M059J (cell line): ENCODE measurements around the gene AGRN. TPM values are rescaled to one million over a fixed set of nuclear protein-coding genes. Genes with fewer than 3 reads are reported as not detected.
"Not testable (repeated sequence)": the region's sequence is repeated elsewhere in the genome, so short reads cannot be mapped to it uniquely, and the experiment has no call there.

Experiments used
- DNase-seq: peaks from one replicate; pipeline ENCODE4 v3.0.0-alpha.2; 2012; ENCODE audit warnings: low read depth
- total RNA-seq: library from RNA; depleted of rRNA; stranded (reverse); fragments of >200 nt; shearing (Covaris generic); gene quantifications from 2 replicates; pipeline ENCODE4 v1.2.3, GENCODE V29; 2014

Gene AGRN
- total RNA-seq, 1 experiment from 2014 or later, result 282 TPM

DNA sequence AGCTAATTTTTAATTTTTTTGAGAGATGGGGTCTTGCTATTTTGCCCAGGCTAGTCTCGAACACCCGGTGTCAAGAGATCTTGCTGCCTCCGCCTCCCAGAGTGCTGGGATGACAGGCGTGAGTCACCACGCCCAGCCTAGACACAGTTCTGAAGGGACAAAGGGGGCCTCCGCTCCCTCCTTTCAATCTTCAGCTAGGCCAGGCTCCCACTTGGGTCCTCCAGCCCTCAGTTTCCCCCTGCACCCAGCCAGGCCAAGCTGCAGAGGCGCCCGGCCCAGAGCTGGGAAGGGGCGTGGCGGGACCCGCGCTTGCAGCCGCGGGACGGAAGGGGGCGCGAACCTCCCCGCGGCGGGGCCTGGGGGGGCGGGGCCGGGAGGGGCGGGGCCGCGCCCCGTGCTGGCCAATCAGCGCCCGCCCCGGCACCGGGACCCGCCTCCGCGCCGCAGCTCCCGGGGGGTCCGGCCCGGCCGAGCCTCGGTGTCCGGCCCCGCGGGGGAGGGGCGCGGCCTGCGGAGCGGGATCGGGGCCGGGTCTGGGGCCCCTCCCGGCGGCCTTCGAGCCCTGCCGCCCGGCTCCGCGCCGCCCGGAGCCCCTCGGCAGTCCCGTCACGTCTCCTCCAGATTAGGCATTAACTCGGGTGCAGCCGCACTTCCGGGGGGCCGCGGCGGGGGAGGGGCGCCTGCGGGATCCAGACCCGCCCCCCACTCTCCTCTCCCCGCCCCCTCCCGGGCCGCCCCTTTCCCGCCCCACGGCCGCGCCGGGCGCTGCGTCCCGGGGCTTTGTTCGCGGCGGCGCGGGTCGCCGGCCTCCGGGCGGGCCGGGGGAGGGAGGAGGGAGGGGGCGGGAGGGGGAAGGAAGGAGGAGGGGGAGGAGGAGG is 559 bp upstream of the AGRN start:
- peak; percentile 83 for DNase-seq

GRCh38 chr1:1020415-1021009 is 592 bp downstream of the AGRN start:
- peak; percentile 46 for DNase-seq

DNA sequence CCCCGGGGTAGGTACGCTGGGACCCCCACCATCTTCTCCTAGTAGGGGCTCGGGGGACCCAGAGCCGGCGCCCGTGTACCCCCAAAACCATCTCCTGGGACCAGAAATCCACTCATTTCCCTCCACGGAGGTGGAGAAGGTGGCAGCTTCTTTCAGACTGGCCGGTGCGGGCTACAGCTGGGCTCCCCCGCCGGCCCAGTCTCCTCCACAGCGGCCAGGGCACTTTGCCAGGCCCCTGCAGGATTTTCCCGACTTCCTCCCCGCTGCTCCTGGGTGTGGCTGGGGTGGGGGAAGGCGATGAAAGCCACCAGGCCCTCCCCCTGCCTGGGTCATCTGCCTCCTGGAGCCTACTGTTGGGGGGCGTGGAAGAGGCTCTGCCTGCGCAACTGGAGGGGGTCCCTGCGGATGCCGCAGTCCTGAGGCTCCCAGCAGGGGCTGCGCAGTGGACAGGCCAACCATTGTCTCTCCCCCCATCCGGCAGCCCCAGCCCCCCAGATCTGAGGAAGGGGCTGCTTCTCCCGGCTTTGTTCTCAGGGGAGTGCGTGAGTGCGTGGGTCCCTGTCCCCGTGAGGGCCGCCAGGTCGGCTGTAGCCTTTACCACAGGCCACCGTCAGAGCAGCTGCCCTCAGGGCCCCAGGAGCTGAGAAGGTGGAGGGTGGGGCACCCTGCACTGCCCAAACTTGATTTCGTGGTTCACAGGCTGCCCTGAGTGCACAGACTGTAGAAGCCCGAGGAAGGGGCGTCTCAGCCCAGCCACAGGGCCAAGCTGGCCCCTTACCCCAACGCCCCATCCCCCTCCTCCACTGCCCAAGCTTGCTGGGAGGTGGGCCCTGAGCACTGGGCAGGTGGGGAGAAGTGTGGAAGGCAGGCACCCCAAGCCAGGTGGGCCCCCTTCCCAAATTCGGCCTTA is 1.3 kb downstream of the AGRN start:
- DNase-seq, result peak; percentile 86

- peak; percentile 90 for DNase-seq
Observed at GRCh38 chr1:1021920-1022259, 2.0 kb downstream of the AGRN start.

DNA sequence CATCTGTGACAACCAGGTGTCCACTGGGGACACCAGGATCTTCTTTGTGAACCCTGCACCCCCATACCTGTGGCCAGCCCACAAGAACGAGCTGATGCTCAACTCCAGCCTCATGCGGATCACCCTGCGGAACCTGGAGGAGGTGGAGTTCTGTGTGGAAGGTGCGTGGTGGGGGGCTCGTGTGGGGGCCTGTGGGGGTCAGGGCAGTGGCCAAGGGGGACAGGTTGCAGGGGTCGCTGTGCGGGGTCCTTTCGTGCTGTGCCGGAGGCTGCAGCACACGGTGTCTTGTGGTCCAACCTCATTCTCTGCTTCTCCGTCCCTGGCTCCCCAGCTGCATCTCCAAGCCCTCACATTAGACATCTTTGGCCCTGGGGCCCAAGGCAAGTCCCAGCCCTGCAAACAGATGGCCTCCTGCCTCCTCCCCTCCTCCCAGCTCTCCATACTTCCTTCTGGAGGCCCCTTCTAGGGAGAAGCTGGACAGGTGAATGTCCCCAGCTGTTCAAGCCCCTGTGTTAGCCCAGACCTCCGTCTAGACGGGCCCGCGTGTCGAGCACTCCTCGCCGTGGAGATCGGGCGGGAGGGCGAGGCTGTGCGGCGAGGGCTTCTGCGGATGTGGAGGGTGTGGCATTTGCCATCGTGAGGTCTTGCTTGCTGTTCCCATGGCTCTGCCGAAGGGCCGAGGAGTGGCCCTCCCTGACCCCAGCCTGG is 2.5 kb downstream of the AGRN start:
- no peak for DNase-seq

GRCh38 chr1:1023700-1024099 is 3.8 kb downstream of the AGRN start:
- no peak for DNase-seq

DNA sequence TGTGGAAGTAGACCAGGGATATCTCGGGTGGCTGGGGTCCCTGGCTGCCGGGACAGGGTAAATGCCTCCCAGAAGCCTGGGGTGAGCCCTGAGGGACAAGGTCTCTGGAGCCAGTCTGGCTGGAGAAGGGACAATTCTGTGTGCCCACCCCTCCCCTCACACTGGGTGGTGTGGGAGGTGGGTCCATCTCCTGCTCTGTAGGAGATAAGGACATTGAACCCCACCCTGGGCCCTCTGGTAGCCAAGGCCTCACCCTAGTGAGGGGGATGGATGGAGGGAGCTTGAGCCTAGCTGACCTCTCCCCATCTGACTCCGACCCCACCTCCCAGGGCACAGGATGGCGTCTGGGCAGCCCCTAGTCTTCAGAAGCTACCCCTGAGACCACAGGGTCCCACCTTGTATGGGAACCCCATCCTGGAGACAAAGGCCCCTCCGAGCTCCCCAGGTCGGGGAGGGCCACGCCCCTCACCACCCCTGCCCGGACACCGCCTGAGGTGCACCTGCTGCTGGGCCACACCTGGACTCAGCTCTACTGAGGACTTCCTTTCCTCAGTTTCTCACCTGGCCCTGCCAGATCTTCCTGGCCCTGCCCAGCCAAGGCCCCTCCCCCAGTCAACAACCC is 4.3 kb downstream of the AGRN start:
- no peak for DNase-seq

DNA sequence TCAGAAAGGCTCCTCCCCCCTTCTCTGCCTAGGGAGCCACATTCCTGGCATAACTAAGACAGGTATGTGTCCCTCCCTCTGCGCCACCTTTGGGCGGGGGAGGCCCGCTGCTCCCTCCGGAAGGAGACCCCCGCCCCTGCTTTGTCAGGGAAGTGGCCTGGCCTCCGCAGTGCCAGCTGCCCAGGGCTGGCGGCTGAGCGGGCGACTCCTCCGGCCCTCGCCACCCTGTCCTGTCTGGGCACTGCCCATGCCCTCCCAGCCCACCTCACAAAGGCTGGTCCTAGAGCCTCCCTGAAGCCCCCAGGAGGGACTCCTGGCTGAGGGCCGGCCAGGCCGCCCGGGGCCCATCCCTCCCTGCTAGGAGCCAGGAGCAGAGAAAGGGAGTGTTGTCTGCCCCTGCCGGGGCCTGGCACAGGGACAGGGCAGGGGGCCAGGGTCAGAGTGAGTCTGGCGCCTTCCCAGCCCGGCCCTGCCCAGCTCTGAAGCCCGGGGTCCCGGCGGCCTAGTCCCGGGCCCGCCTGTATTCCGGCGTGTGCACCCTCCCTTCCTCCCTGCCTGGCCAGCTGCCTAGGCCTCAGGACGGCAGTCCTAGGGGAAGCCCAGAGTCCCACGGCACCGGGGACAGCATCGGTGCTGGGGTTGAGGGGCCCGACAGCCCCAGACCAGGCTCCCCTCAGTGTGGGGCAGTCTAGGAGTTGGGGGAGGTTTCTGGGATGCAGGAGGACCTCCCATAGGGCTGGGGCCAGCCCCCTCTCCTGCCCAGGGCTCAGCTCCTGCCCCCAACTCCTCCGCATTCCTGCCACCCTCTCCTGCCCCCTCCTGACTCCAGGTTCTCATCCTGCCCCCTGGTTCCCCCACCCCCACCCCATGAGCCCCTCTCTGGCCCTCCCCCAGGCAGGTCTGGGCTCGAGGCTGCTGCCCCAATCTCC is 5.1 kb downstream of the AGRN start:
- peak; percentile 80 for DNase-seq

DNA sequence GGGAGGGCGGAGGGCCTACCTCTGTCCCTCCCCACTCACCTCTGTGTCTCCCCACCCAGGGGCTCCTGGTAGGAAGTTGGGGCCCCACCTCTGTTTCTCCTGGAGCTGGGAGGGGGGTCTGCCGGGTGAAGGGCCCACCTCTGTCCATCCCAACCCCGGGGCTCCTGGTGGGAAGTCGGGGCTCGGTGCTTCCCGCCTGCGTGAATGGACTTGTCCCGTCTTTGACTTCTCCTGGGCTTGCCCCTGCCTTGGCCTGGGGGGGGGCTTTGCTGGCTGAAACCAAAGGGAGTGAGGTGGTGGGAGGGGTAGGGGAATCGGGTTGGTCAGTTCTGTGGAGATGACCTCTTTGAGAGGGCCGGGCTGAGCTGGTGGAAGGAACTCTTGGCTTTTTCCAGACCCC is 5.8 kb downstream of the AGRN start:
- no peak for DNase-seq

- DNase-seq, result no peak
Observed at GRCh38 chr1:1026599-1027413, 6.9 kb downstream of the AGRN start.

DNA sequence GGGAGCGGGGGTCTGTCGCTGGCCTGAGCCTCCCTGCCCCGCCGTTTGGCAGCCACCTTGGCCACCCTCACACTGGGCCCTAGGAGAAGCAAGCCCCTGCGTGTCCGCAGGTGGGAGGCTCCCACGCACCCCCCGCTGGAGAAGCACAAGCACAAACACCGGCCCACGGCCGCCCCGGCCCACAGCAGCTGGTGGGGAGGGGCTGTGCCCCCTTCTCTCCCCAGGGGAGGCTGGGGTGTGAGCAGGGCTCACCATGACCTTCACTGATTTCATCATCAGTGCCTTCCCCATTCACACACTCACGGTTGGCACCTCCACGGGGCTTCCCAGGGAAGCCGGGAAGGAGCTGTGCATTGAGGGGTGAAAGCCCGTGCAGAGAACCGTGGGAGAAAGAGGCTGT is 7.9 kb downstream of the AGRN start:
- no peak for DNase-seq

DNA sequence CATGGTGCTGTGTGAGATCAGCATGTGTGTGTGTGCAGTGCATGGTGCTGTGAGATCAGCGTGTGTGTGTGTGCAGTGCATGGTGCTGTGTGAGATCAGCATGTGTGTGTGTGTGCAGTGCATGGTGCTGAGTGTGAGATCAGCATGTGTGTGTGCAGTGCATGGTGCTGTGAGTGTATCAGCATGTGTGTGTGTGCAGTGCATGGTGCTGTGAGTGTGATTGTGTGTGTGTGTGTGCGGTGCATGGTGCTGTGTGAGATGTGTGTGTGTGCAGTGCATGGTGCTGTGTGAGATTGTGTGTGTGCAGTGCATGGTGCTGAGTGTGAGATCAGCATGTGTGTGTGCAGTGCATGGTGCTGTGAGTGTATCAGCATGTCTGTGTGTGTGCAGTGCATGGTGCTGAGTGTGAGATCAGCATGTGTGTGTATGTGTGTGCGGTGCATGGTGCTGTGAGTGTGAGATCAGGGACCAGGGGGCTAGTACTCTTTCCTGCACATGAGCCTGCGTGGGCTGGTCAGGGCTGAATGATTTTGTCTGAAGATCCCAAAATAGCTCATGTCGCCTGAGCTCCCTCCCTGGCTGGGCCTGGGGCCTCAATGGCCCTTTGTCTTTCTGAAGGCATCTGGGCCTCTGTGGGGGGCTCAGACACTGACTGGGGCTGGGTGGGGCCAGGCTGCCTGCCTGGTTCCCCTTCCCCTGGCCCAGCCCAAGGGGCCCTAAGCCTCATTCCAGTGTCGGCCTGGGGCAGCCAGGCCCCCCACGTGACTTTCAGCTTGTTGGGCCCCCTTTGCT is 11.1 kb downstream of the AGRN start:
- DNase-seq, result not testable (repeated sequence)

- DNase-seq, result no peak
Observed at GRCh38 chr1:1031659-1032235, 11.8 kb downstream of the AGRN start.

- DNase-seq, result no peak
Observed at GRCh38 chr1:1032424-1032823, 12.5 kb downstream of the AGRN start.

DNA sequence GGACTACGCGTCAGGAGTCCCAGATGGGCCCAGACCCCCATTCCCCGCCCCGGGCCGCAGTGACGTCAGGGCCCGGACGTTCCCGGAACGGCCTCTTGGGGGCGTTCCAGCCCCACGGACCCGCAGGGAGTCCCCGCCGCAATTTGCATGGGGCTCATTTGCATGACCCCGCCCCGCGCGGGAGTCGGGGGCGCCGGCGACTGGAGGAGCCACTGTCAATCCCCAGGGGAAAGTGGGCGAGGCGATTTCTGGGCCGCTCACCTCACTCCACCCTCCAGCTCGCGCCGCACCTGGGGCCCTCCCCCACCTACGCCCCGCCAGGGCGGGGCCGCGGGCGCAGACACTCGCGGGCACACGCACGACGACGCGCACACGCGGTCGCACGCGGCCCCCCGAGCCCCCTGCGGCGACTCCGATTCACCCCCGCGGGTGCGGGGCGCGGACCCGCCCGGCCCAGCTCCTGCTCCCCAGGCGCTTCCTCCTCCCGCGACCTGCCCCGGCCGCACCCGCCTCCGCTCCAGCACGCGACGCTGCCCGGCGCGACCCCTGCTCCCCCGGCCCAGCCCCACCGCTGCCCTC is 13.2 kb downstream of the AGRN start:
- DNase-seq, result no peak

DNA sequence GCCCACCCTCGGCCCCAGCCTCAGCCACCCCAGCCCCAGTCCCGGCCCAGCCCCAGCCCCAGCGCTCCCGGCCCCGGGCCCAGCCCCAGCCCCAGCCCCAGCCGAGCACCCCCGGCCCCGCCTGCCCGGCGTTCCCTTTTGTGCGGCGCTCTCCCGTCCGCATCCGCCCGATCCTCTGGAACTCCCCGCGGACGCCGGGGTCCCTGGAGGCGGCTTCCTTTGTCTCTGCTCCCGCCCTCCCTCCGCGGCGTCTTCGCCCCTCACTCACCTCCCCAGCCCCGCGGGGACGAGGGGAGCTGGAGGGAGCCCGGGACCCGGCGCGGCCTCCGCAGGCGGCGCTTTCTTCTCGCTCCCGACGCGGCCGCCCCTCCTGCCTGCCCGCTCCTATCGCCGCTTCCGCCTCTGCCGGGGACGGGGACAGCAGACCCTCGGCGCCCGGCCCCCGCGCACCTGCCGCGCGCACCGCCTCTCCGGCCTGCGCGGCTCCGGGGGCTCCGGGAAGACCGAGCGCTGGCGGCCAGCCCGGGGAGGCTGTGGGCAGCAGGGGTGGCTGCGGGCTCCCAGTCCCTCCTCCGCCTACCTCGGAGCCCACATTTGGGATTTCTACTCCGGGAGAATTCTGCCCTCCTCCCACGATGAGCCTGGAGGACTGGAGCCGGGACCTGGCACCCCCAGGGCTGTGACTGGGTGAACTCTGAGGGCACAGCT is 14.0 kb downstream of the AGRN start:
- no peak for DNase-seq

- DNase-seq, result no peak
Observed at GRCh38 chr1:1034439-1034781, 14.5 kb downstream of the AGRN start.
